ENCODE data around the gene PARD3. TPM values are rescaled to one million over a fixed set of nuclear protein-coding genes. Genes with fewer than 3 reads are reported as not detected.
A peak's percentile ranks its signal among the peaks of the same experiment; 100 is the strongest.

Gene PARD3
- total and polyA plus RNA-seq, 5 donors = 10.5 to 40.3 (median 27.8) TPM

DNA sequence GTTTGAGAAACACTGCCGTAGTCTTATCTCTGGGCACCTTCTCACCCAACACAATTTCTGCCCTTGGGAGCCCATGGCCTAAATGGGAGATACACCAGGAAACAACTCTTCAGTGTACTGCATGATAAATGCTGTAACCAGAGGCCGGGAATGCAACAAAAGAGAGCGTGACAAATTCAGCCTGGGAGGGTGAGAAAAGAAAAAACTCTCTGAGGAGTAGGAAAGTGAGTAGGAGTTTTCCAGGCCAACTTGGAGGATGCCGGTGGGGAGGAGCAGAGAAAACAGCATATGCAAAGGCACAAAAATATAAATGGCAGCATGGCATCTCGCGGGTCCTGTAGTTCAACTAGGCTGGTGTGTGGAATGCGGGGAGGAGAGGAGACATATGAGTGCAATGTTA, 624.5 kb downstream of the PARD3 start:
- Histone ChIP-seq H3K27ac (ENCODE audit: low read length) (no peak overlapping the region), H3K27me3 (ENCODE audit: control insufficient read depth, insufficient read depth) (no peaks in the 10 kb centered on the region), H3K4me1 (ENCODE audit: control insufficient read depth, insufficient read depth, low read length) (peaks cover 3% of the 10 kb centered on the region), H3K4me3 (ENCODE audit: low read length) (no peak overlapping the region), H3K9me3 (ENCODE audit: control insufficient read depth, low read length) (no peaks in the 10 kb centered on the region)
- intact Hi-C loops (cut with DNase I) = no loop called here
- WGBS = 77% methylated on average over 7 of the region's 7 CpGs
- ATAC-seq = no peak
- no peak for DNase-seq

GRCh38 chr10:34189830-34190229, 625.3 kb downstream of the PARD3 start:
- H3K27ac ChIP-seq (ENCODE audit: low read length) = no peak overlapping the region
- no peak overlapping the region for H3K4me3 ChIP-seq (ENCODE audit: low read length)
- peaks cover 3% of the 10 kb centered on the region for H3K4me1 ChIP-seq (ENCODE audit: control insufficient read depth, insufficient read depth, low read length)
- H3K9me3 ChIP-seq (ENCODE audit: control insufficient read depth, low read length) = no peaks in the 10 kb centered on the region
- ATAC-seq (no peak), DNase-seq (no peak)
- H3K27me3 ChIP-seq (ENCODE audit: control insufficient read depth, insufficient read depth) = no peaks in the 10 kb centered on the region
- intact Hi-C loops (cut with DNase I) = no loop called here
- WGBS = 97% methylated on average over 1 of the region's 1 CpG

GRCh38 chr10:34188221-34188620, 626.9 kb downstream of the PARD3 start:
- no peak overlapping the region for H3K27ac ChIP-seq (ENCODE audit: low read length)
- DNase-seq = no peak
- no peak overlapping the region for H3K4me3 ChIP-seq (ENCODE audit: low read length)
- no peak for ATAC-seq
- peaks cover 3% of the 10 kb centered on the region for H3K4me1 ChIP-seq (ENCODE audit: control insufficient read depth, insufficient read depth, low read length)
- H3K9me3 ChIP-seq (ENCODE audit: control insufficient read depth, low read length) = no peaks in the 10 kb centered on the region
- H3K27me3 ChIP-seq (ENCODE audit: control insufficient read depth, insufficient read depth) = no peaks in the 10 kb centered on the region
- intact Hi-C loops (cut with DNase I) = no loop called here
- 87% methylated on average over 5 of the region's 5 CpGs for WGBS

GRCh38 chr10:34187201-34187600, 627.9 kb downstream of the PARD3 start:
- ATAC-seq = no peak
- WGBS = 68% methylated on average over 1 of the region's 1 CpG

DNA sequence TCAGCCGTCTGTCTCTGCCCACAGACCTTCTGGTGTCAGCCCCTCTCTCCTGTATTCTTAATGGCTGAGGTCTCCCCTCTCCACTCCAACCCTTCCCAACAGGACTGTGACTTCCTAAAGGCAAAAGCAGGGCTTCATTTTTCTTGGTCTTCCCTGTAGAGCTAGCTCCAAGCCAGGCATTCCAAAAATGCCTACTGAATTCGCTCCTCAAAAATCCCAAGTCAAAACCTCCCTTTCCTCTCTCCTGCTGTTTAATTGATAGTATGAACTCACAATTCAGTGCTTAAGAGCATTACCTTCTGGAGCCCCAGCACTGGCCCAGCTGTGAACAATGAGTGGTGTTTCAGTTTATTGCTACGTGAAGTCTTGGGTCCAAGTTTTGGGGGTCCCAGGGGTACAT, 628.4 kb downstream of the PARD3 start:
- Histone ChIP-seq H3K4me1 (ENCODE audit: control insufficient read depth, insufficient read depth, low read length) (peaks cover 3% of the 10 kb centered on the region), H3K9me3 (ENCODE audit: control insufficient read depth, low read length) (no peaks in the 10 kb centered on the region), H3K27ac (ENCODE audit: low read length) (no peak overlapping the region), H3K4me3 (ENCODE audit: low read length) (no peak overlapping the region), H3K27me3 (ENCODE audit: control insufficient read depth, insufficient read depth) (no peaks in the 10 kb centered on the region)
- no peak for DNase-seq
- intact Hi-C loops (cut with DNase I) = no loop called here
- no peak for ATAC-seq
- WGBS = 94% methylated on average over 3 of the region's 3 CpGs

More at GRCh38 chr10:34187201-34187600, 627.9 kb downstream of the PARD3 start:
- DNase-seq = no peak
- intact Hi-C loops (cut with DNase I) = no loop called here
- Histone ChIP-seq H3K9me3 (ENCODE audit: control insufficient read depth, low read length) (no peaks in the 10 kb centered on the region), H3K4me1 (ENCODE audit: control insufficient read depth, insufficient read depth, low read length) (peaks cover 3% of the 10 kb centered on the region), H3K27ac (ENCODE audit: low read length) (no peak overlapping the region), H3K27me3 (ENCODE audit: control insufficient read depth, insufficient read depth) (no peaks in the 10 kb centered on the region), H3K4me3 (ENCODE audit: low read length) (no peak overlapping the region)

DNA sequence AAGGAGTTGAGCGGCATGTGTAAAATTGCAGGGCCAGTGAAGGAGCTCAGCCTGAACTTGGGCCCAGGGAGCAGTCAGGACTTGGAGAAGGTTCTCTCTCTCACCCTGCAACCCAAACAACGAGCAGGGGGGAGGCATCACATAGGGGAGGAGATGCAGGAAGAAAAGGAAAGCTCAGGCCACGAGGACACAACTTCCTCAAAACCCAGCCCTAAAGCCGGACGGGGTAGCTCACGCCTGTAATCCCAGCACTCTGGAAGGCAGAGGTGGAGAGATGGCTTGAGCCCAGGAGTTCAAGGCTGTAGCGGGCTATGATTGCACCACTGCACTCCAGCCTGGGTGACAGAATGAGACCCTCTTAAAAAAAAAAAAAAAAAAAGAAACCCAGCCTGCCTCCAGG, 629.1 kb downstream of the PARD3 start:
- 59% methylated on average over 7 of the region's 7 CpGs for WGBS
- Histone ChIP-seq H3K4me3 (ENCODE audit: low read length) (no peak overlapping the region), H3K4me1 (ENCODE audit: control insufficient read depth, insufficient read depth, low read length) (peaks cover 3% of the 10 kb centered on the region), H3K27ac (ENCODE audit: low read length) (no peak overlapping the region), H3K9me3 (ENCODE audit: control insufficient read depth, low read length) (no peaks in the 10 kb centered on the region), H3K27me3 (ENCODE audit: control insufficient read depth, insufficient read depth) (no peaks in the 10 kb centered on the region)
- intact Hi-C loops (cut with DNase I) = no loop called here
- peak in 1 of 2 donors; percentile 64 for ATAC-seq
- peak in 1 of 3 donors; percentile 52 for DNase-seq

DNA sequence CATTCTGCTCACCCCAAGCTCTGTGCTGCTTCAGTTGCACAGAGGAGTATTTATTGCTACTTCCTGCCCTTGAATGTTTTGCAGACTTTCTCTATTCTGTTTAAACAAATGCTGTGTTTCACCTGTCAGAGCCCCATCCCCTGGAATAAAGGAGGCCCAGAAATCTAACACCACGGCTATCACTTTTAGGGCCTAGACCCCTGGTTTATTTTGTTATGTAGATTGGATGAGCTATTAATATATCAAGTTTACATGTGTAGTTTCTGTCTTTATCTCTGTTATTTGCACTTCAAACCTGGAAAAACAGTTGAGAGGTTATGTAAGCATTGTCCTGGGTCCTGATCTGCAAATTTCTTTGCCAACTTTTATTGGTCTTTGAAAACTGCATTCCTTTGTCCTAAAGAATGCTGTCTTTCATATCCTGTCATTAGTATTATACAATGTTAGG, 630.1 kb downstream of the PARD3 start:
- 65% methylated on average over 1 of the region's 1 CpG for WGBS
- DNase-seq (no peak), ATAC-seq (no peak)
- no peaks in the 10 kb centered on the region for H3K27me3 ChIP-seq (ENCODE audit: control insufficient read depth, insufficient read depth)
- no peaks in the 10 kb centered on the region for H3K4me1 ChIP-seq (ENCODE audit: control insufficient read depth, insufficient read depth, low read length)
- H3K27ac ChIP-seq (ENCODE audit: low read length) = no peak overlapping the region
- intact Hi-C loops (cut with DNase I) = no loop called here
- H3K4me3 ChIP-seq (ENCODE audit: low read length) = no peak overlapping the region
- H3K9me3 ChIP-seq (ENCODE audit: control insufficient read depth, low read length) = no peaks in the 10 kb centered on the region

DNA sequence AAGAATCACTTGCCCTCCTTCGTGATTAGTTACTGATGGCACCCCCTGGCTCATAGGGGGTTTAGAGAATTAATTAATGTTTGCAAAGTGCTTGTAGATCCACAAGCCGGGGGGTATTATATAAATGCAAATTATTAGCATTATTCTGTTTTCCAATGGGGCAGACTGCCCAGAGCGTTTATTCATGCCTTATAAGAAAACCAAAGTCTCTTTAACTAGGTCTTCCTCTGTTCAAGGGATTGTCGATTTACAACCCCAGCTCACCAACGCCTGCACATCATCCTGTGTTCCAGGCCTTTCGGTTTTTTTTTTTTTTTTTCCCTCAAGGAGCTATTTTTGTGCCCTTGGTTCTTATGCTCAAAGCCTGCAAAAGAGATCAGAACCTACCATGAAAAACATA, 630.7 kb downstream of the PARD3 start:
- intact Hi-C loops (cut with DNase I) = no loop called here
- no peaks in the 10 kb centered on the region for H3K27me3 ChIP-seq (ENCODE audit: control insufficient read depth, insufficient read depth)
- H3K27ac ChIP-seq (ENCODE audit: low read length) = no peak overlapping the region
- no peak for ATAC-seq
- no peak overlapping the region for H3K4me3 ChIP-seq (ENCODE audit: low read length)
- WGBS = 68% methylated on average over 6 of the region's 6 CpGs
- DNase-seq = no peak
- H3K9me3 ChIP-seq (ENCODE audit: control insufficient read depth, low read length) = no peaks in the 10 kb centered on the region
- H3K4me1 ChIP-seq (ENCODE audit: control insufficient read depth, insufficient read depth, low read length) = no peaks in the 10 kb centered on the region

DNA sequence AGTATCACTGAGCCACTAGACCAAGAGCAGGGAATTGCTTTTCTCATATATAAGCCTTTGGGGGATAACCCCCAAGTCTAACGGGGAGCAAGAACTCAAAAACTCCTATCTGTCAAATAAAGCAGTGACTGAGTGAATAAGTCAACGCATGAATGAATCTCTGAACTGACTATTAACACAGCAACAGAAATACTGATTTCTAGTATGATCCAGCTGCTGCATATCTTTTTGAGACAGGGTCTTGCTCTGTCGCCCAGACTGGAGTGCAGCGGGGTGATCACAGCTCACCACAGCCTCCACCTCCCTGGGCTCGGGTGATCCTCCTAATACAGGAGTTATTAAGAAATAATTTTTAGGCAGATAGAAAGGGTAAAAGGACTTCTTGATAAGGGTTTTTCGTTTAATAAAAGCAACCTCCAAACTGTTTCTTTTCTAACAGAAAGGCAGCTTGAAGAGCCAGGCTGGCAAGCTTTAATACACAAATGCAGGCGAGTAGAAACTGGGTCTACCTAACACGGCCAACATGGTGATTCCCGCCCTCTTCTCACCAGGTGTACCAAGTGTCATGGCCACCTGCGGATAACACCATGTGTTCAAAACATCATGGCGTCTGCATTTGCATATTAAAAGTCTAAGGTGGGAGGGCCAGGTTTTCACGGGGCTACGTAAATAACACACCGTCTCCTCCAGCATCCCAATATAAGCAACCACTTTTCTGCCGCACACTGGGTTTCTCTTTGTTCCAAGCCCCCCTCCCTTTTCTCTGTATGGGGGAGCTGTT, 631.9 kb downstream of the PARD3 start:
- Histone ChIP-seq H3K4me1 (ENCODE audit: control insufficient read depth, insufficient read depth, low read length) (no peaks in the 10 kb centered on the region), H3K27ac (ENCODE audit: low read length) (no peak overlapping the region), H3K27me3 (ENCODE audit: control insufficient read depth, insufficient read depth) (no peaks in the 10 kb centered on the region), H3K4me3 (ENCODE audit: low read length) (no peak overlapping the region), H3K9me3 (ENCODE audit: control insufficient read depth, low read length) (no peaks in the 10 kb centered on the region)
- intact Hi-C loops (cut with DNase I) = no loop called here
- ATAC-seq = no peak
- WGBS = 85% methylated on average over 15 of the region's 15 CpGs
- DNase-seq = no peak

DNA sequence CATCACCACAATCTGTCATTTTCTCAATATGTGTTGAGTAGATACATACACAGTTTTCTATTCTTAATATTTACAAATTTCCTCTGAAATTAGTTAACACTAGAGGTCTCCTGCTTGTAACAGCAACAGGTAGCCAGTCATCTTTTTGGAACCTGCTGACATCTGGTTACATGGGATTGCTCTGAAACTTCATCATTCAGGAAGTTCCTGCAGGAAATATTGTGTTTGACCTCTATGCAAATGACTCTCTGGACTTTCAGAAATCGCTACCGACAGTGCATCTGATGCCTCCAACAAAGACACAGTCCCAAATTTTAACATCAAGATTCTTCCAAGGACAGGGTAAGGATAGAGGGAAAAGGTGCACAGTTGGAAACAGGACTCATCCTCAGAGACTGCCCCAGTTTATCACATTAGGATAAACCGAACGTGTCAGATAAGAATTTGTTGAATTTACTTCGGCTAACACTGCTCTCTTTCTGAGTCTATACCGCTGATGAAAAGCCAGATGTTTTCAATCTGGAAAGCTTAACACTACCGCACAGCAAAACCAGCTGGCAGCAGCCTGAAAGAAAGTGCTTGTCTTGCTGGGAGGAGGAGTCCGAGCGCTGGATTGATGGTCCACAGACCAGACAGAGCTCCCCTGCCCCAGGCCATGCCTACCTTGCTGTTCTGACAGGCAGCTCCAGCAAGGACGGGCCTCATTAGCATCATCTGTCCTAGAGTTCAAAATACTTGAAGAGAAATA, 633.4 kb downstream of the PARD3 start:
- Histone ChIP-seq H3K9me3 (ENCODE audit: control insufficient read depth, low read length) (no peaks in the 10 kb centered on the region), H3K4me1 (ENCODE audit: control insufficient read depth, insufficient read depth, low read length) (no peaks in the 10 kb centered on the region), H3K27ac (ENCODE audit: low read length) (no peak overlapping the region), H3K27me3 (ENCODE audit: control insufficient read depth, insufficient read depth) (no peaks in the 10 kb centered on the region), H3K4me3 (ENCODE audit: low read length) (no peak overlapping the region)
- intact Hi-C loops (cut with DNase I) = no loop called here
- ATAC-seq = peak; percentile 47 to 77
- DNase-seq = peak; percentile 21 to 65 (median 46)
- 39% methylated on average over 10 of the region's 10 CpGs for WGBS

DNA sequence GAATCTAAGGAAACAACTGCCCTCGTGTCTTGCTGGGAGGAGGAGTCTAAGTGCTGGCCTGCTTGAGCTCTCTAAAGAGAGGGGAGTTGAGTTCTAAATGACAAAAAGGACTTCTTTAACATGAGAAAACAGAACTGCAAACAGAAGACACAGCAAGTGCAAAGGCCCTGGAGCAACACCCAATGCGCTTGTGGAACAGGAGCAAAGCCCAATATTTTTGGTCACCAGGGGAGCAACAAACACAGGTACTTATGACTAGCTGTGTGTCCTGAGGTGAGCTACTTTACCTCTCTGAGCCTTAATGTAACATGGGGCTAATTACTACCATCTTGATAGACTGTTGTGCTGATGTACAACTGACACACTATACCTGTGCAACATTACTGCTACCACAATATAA, 634.3 kb downstream of the PARD3 start:
- DNase-seq (no peak), ATAC-seq (no peak)
- Histone ChIP-seq H3K27ac (ENCODE audit: low read length) (no peak overlapping the region), H3K9me3 (ENCODE audit: control insufficient read depth, low read length) (no peaks in the 10 kb centered on the region), H3K4me1 (ENCODE audit: control insufficient read depth, insufficient read depth, low read length) (no peaks in the 10 kb centered on the region), H3K27me3 (ENCODE audit: control insufficient read depth, insufficient read depth) (no peaks in the 10 kb centered on the region), H3K4me3 (ENCODE audit: low read length) (no peak overlapping the region)
- WGBS = 96% methylated on average over 2 of the region's 2 CpGs
- intact Hi-C loops (cut with DNase I) = no loop called here
